ENCODE data around the gene FHIT. TPM values are rescaled to one million over a fixed set of nuclear protein-coding genes. Genes with fewer than 3 reads are reported as not detected.

Gene FHIT
- total and polyA plus RNA-seq, 2 experiments from 2014 or later = 0.22 to 0.90 TPM

DNA sequence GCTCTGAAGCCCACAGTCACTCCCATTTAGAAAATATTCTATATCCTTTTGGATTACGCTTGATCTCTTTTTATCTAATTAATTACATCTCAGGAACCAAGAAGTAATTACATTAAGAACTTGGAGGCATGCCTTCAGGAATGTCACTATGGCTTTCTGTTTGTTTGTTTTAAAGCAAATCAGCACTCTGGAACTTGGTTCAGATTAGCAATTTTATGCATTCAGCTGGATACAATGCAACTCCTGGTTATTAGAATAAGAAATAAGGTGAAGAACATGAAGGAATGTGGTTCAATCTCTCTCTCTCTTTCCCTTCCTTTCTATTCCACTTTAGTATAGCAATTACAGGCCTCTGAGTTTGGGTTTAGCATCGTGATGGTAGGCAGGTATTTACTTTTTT lies 235.8 kb downstream of the FHIT start:
- TF ChIP-seq EZH2 (IDR thresholded peaks at IDR 0.05; ENCODE audit: insufficient read depth, poor library complexity, severe bottlenecking) (no peak), EZH2phosphoT487 (IDR thresholded peaks at IDR 0.05; ENCODE audit: insufficient read depth, low read depth) (no peak)
- Histone ChIP-seq H3K27me3 (replicated peaks; ENCODE audit: insufficient read depth) (no peaks in the 10 kb centered on the region), H3K9ac (no peak overlapping the region), H3K4me3 (no peak overlapping the region), H2AFZ (no peak overlapping the region), H3K9me2 (ENCODE audit: insufficient read depth) (no peaks in the 10 kb centered on the region), H3K27ac (no peak overlapping the region), H3K4me1 (ENCODE audit: insufficient read depth) (no peaks in the 10 kb centered on the region), H4K20me1 (ENCODE audit: insufficient read depth) (no peaks in the 10 kb centered on the region), H3K4me2 (ENCODE audit: unreplicated experiment) (no peak overlapping the region), H3K79me2 (ENCODE audit: insufficient read depth) (no peaks in the 10 kb centered on the region), H3F3A (ENCODE audit: insufficient read depth) (no peaks in the 10 kb centered on the region), H3K9me3 (ENCODE audit: low read depth) (no peaks in the 10 kb centered on the region), H3K36me3 (ENCODE audit: low read depth) (no peaks in the 10 kb centered on the region)
- no peak for DNase-seq
- in situ Hi-C loops (cut with MboI) = no loop called here
- 46 to 67% methylated on average over 2 of the region's 2 CpGs for WGBS, 2 experiments (ENCODE audit: low coverage in 1 of 2, low lambda C conversion rate in 2 of 2, missing lambda C conversion rate in 2 of 2)

DNA sequence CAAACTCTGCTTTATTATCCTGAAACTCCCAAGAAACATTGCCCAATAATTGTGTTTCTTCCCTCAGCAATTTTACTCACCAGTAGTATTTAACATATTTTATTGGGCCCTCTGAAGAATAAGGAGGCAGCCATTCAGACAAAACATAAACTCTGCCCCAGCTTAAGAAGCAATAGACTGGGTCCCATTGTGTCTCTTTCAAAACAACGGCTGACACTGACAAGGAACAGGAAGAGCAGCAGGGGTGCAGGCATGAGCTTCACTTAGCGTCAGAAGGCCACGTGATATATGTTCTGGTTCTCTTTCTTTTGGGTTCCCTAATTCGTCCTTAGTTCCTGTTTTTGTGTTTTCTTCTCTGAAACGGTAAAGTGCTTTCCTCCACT lies 242.3 kb downstream of the FHIT start:
- H3K27ac ChIP-seq = no peak overlapping the region
- no peak overlapping the region for H3K4me2 ChIP-seq (ENCODE audit: unreplicated experiment)
- 27 to 29% methylated on average over 5 of the region's 5 CpGs for WGBS, 2 experiments (ENCODE audit: low coverage in 1 of 2, low lambda C conversion rate in 2 of 2, missing lambda C conversion rate in 2 of 2)
- H2AFZ ChIP-seq = no peak overlapping the region
- no peaks in the 10 kb centered on the region for H3K4me1 ChIP-seq (ENCODE audit: insufficient read depth)
- H4K20me1 ChIP-seq (ENCODE audit: insufficient read depth) = no peaks in the 10 kb centered on the region
- TF ChIP-seq EZH2 (IDR thresholded peaks at IDR 0.05; ENCODE audit: insufficient read depth, poor library complexity, severe bottlenecking) (no peak), EZH2phosphoT487 (IDR thresholded peaks at IDR 0.05; ENCODE audit: insufficient read depth, low read depth) (no peak)
- no peak for DNase-seq
- H3F3A ChIP-seq (ENCODE audit: insufficient read depth) = no peaks in the 10 kb centered on the region
- no peak overlapping the region for H3K4me3 ChIP-seq
- H3K27me3 ChIP-seq (replicated peaks; ENCODE audit: insufficient read depth) = no peaks in the 10 kb centered on the region
- no peaks in the 10 kb centered on the region for H3K9me3 ChIP-seq (ENCODE audit: low read depth)
- H3K36me3 ChIP-seq (ENCODE audit: low read depth) = no peaks in the 10 kb centered on the region
- H3K79me2 ChIP-seq (ENCODE audit: insufficient read depth) = no peaks in the 10 kb centered on the region
- in situ Hi-C loops (cut with MboI) = no loop called here
- no peaks in the 10 kb centered on the region for H3K9me2 ChIP-seq (ENCODE audit: insufficient read depth)
- H3K9ac ChIP-seq = no peak overlapping the region

DNA sequence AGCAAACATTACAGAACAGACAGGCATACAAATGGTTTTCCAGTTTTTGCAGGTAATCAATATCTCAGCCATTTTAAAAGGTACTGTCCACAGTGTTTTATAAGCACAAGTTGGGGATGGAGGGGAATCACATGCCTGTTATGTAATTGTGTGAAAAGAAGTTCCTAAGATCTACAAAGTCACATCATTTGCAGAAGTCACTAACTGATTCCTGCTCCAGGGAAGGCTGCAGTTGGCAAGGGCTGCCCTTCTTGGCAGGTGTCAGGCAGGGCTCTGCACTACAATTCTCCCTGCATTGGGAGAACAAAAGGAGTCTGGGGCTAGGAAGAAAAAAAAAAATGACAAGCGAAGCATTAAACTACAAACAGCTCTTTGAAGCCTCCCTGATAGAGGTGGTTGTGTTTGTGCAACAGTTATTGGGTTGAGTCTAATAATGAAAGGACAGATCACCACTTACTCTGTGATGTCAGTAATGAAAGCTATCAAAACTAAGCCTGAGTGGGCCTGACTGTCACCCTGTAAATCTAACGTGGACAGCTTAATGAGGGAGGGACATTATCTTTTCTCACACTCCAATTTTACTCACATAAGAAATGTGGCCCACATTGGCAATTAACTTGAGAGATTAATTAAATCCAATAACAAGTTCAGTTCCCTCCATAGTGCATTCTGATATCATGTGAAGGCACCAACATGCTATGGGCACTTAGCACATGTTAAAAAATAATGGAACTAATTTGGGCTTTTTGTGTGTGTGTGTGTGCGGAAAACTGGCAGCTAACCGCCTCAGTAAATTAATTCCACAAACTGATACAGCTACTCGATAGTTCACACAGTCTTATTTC lies 242.9 kb downstream of the FHIT start:
- no peaks in the 10 kb centered on the region for H4K20me1 ChIP-seq (ENCODE audit: insufficient read depth)
- H3K27ac ChIP-seq = no peak overlapping the region
- in situ Hi-C loops (cut with MboI) = no loop called here

DNA sequence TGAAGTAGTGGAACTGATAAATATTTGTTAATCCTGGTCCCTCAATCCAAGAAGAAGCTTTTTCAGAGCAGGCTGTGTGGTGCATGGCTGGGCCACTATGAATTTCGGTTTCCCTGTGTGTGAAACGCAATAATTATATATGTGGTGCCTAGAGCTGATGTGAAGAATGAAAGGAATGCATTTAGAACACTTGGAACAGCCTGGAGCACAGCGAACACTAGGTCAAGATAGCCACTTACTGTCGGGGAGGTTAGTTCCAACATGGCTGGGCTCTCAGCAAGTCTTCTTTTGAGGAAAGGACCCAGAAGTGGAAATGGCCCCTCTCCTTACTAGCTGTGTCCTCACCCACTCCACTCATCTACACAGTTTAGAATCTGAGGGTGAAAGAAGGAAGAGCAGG lies 245.7 kb downstream of the FHIT start:
- Histone ChIP-seq H3K4me1 (ENCODE audit: insufficient read depth) (no peaks in the 10 kb centered on the region), H3K9me3 (ENCODE audit: low read depth) (no peaks in the 10 kb centered on the region), H3F3A (ENCODE audit: insufficient read depth) (no peaks in the 10 kb centered on the region), H2AFZ (no peak overlapping the region), H3K9me2 (ENCODE audit: insufficient read depth) (no peaks in the 10 kb centered on the region), H4K20me1 (ENCODE audit: insufficient read depth) (no peaks in the 10 kb centered on the region), H3K4me2 (ENCODE audit: unreplicated experiment) (no peak overlapping the region), H3K27ac (no peak overlapping the region), H3K27me3 (replicated peaks; ENCODE audit: insufficient read depth) (no peaks in the 10 kb centered on the region), H3K4me3 (no peak overlapping the region), H3K9ac (no peak overlapping the region), H3K79me2 (ENCODE audit: insufficient read depth) (no peaks in the 10 kb centered on the region), H3K36me3 (ENCODE audit: low read depth) (no peaks in the 10 kb centered on the region)
- in situ Hi-C loops (cut with MboI) = no loop called here
- DNase-seq = no peak
- TF ChIP-seq EZH2phosphoT487 (IDR thresholded peaks at IDR 0.05; ENCODE audit: insufficient read depth, low read depth) = no peak
- no peak for TF ChIP-seq EZH2 (IDR thresholded peaks at IDR 0.05; ENCODE audit: insufficient read depth, poor library complexity, severe bottlenecking)
- 38 to 44% methylated on average over 4 of the region's 4 CpGs for WGBS, 2 experiments (ENCODE audit: low coverage in 1 of 2, low lambda C conversion rate in 2 of 2, missing lambda C conversion rate in 2 of 2)

More for the DNA sequence above, 242.9 kb downstream of the FHIT start:
- H3K4me2 ChIP-seq (ENCODE audit: unreplicated experiment) = no peak overlapping the region
- no peak overlapping the region for H3K9ac ChIP-seq
- no peak overlapping the region for H2AFZ ChIP-seq
- no peak for TF ChIP-seq EZH2 (IDR thresholded peaks at IDR 0.05; ENCODE audit: insufficient read depth, poor library complexity, severe bottlenecking)
- TF ChIP-seq EZH2phosphoT487 (IDR thresholded peaks at IDR 0.05; ENCODE audit: insufficient read depth, low read depth) = no peak
- no peaks in the 10 kb centered on the region for H3K79me2 ChIP-seq (ENCODE audit: insufficient read depth)
- WGBS, 2 experiments (ENCODE audit: low coverage in 1 of 2, low lambda C conversion rate in 2 of 2, missing lambda C conversion rate in 2 of 2) = 48 to 54% methylated on average over 5 of the region's 5 CpGs
- DNase-seq = no peak
- H3K36me3 ChIP-seq (ENCODE audit: low read depth) = no peaks in the 10 kb centered on the region
- no peaks in the 10 kb centered on the region for H3K4me1 ChIP-seq (ENCODE audit: insufficient read depth)
- H3K9me3 ChIP-seq (ENCODE audit: low read depth) = no peaks in the 10 kb centered on the region
- H3F3A ChIP-seq (ENCODE audit: insufficient read depth) = no peaks in the 10 kb centered on the region
- no peak overlapping the region for H3K4me3 ChIP-seq
- no peaks in the 10 kb centered on the region for H3K27me3 ChIP-seq (replicated peaks; ENCODE audit: insufficient read depth)
- no peaks in the 10 kb centered on the region for H3K9me2 ChIP-seq (ENCODE audit: insufficient read depth)

Measured in GM23248 (cell line).